Right renal pelvis (tissue), 4 donors: ENCODE measurements around the gene RTN3. TPM values are rescaled to one million over a fixed set of nuclear protein-coding genes. Genes with fewer than 3 reads are reported as not detected.
"Not testable (repeated sequence)": the region's sequence is repeated elsewhere in the genome, so short reads cannot be mapped to it uniquely, and the experiment has no call there.

Experiments
- DNase-seq, 4 donors: peaks; one replicate each; pipeline ENCODE4 v3.0.0-alpha.2; 2013; ENCODE audit warnings: low read depth in 4 of 4, low spot score in 3 of 4, missing footprints in 1 of 4
- polyA plus RNA-seq, 4 donors: library from polyadenylated mRNA; unstranded; fragments of 120-200 nt; gene quantifications; one replicate each; pipeline ENCODE4 v1.2.1, GENCODE V29; 2013; ENCODE audit not compliant: insufficient read length in 4 of 4

The RTN3 gene
- polyA plus RNA-seq, 4 donors: 172 to 196 (median 184) TPM

- DNase-seq: no peak
These were observed 1.0 kb downstream of the RTN3 start for GRCh38 chr11:63682066-63683021.

- DNase-seq: no peak
These were observed 2.1 kb downstream of the RTN3 start for GRCh38 chr11:63683133-63683991.

GRCh38 chr11:63685158-63685721 is 3.9 kb downstream of the RTN3 start:
- DNase-seq: not testable (repeated sequence)

- no peak for DNase-seq
These were observed 5.6 kb downstream of the RTN3 start for GRCh38 chr11:63686926-63687325.

- DNase-seq: no peak
These were observed 6.5 kb downstream of the RTN3 start for GRCh38 chr11:63687845-63688244.

- no peak for DNase-seq
These were observed 13.3 kb downstream of the RTN3 start for GRCh38 chr11:63694596-63694995.

- DNase-seq: no peak
These were observed 17.9 kb downstream of the RTN3 start for GRCh38 chr11:63698976-63699733.

GRCh38 chr11:63699896-63700295 is 18.6 kb downstream of the RTN3 start:
- DNase-seq: no peak

- DNase-seq: no peak
These were observed 24.2 kb downstream of the RTN3 start for GRCh38 chr11:63705526-63705925.

GRCh38 chr11:63708764-63709163 is 27.5 kb downstream of the RTN3 start:
- DNase-seq: no peak

GRCh38 chr11:63709336-63709884 is 28.1 kb downstream of the RTN3 start:
- DNase-seq: no peak

GRCh38 chr11:63710476-63711217 is 29.3 kb downstream of the RTN3 start:
- DNase-seq: no peak

- no peak for DNase-seq
These were observed 30.5 kb downstream of the RTN3 start for GRCh38 chr11:63711838-63712237.

- DNase-seq: no peak
These were observed 32.5 kb downstream of the RTN3 start for GRCh38 chr11:63713766-63714165.

GRCh38 chr11:63716046-63716445 is 34.7 kb downstream of the RTN3 start:
- no peak for DNase-seq

- no peak for DNase-seq
These were observed 37.7 kb downstream of the RTN3 start for GRCh38 chr11:63719001-63719400.

GRCh38 chr11:63719987-63720386 is 38.7 kb downstream of the RTN3 start:
- no peak for DNase-seq

- no peak for DNase-seq
These were observed 39.3 kb downstream of the RTN3 start for GRCh38 chr11:63720611-63721010.

GRCh38 chr11:63729326-63729725 is 48.0 kb downstream of the RTN3 start:
- no peak for DNase-seq
